CD8-positive, alpha-beta memory T cell (primary cell): ENCODE results near the gene SNX8. TPM values are rescaled to one million over a fixed set of nuclear protein-coding genes. Genes with fewer than 3 reads are reported as not detected.

Source experiments
- CTCF ChIA-PET: fragments of 350-600 bp; sonication (Branson Sonifier 250); formaldehyde crosslinking; loops from one replicate; lab custom pipeline; 2021; ENCODE audit warnings: antibody characterized with exemption; lab: Charles Lee
- POLR2A ChIA-PET: fragments of 350-600 bp; sonication (Branson Sonifier 250); formaldehyde crosslinking; loops from one replicate; lab custom pipeline; 2021; ENCODE audit warnings: antibody characterized with exemption; lab: Charles Lee
- DNase-seq, 5 donors: peaks; one replicate each; pipeline versions ENCODE4 v3.0.0 to v3.0.0-alpha.2; 2020 to 2022; ENCODE audit warnings: mixed read lengths in 1 of 5
- H3K27ac ChIP-seq: one replicate; pipeline ENCODE4 v1.7.0; 2013; ENCODE audit warnings: low read depth, mild to moderate bottlenecking, low read length, moderate library complexity
- H3K27me3 ChIP-seq: 2 replicates; pipeline ENCODE4 v1.7.0; 2013; ENCODE audit warnings: low read length, mild to moderate bottlenecking; ENCODE audit not compliant: insufficient read depth, poor library complexity, severe bottlenecking
- H3K36me3 ChIP-seq: 2 replicates; pipeline ENCODE4 v1.7.0; 2013; ENCODE audit warnings: mild to moderate bottlenecking, low read length, moderate library complexity; ENCODE audit not compliant: insufficient read depth
- H3K4me1 ChIP-seq: 2 replicates; pipeline ENCODE4 v1.7.0; 2013; ENCODE audit warnings: mild to moderate bottlenecking, low read length, moderate library complexity; ENCODE audit not compliant: insufficient read depth
- H3K4me3 ChIP-seq: 2 replicates; pipeline ENCODE4 v1.7.0; 2013; ENCODE audit warnings: mild to moderate bottlenecking, low read length
- H3K9me3 ChIP-seq: 2 replicates; pipeline ENCODE4 v1.7.0; 2013; ENCODE audit warnings: mild to moderate bottlenecking, low read length
- H3K27ac Mint-ChIP-seq, 8 donors: one replicate each; pipeline ENCODE4 v1.8.0; 2020 to 2021; ENCODE audit warnings: mixed read lengths in 8 of 8, mild to moderate bottlenecking in 6 of 8, inconsistent platforms in 3 of 8, moderate library complexity in 3 of 8
- H3K27me3 Mint-ChIP-seq, 2 donors: one replicate each; pipeline ENCODE4 v1.8.0; 2020 to 2021; ENCODE audit warnings: mixed read lengths in 2 of 2, mild to moderate bottlenecking in 1 of 2, moderate library complexity in 1 of 2
- H3K36me3 Mint-ChIP-seq, 3 donors: one replicate each; pipeline ENCODE4 v1.8.0; 2020 to 2021; ENCODE audit warnings: mixed read lengths in 3 of 3, inconsistent platforms in 1 of 3, mild to moderate bottlenecking in 1 of 3
- H3K4me1 Mint-ChIP-seq, 3 donors: one replicate each; pipeline ENCODE4 v1.8.0; 2020 to 2021; ENCODE audit warnings: mixed read lengths in 3 of 3, inconsistent platforms in 1 of 3, mild to moderate bottlenecking in 1 of 3
- H3K4me3 Mint-ChIP-seq, 7 donors: one replicate each; pipeline ENCODE4 v1.8.0; 2020 to 2021; ENCODE audit warnings: mixed read lengths in 7 of 7, mild to moderate bottlenecking in 6 of 7, moderate library complexity in 4 of 7, inconsistent platforms in 2 of 7
- H3K9me3 Mint-ChIP-seq, 5 donors: one replicate each; pipeline ENCODE4 v1.8.0; 2020 to 2022; ENCODE audit warnings: mixed read lengths in 5 of 5, mild to moderate bottlenecking in 3 of 5, moderate library complexity in 2 of 5, inconsistent platforms in 1 of 5
- polyA plus RNA-seq: library from polyadenylated mRNA; unstranded; fragments of 300-500 nt; fragmentation: Illumina TruSeq; gene quantifications from one replicate; pipeline ENCODE4 v1.2.3, GENCODE V29; 2021
- total RNA-seq, 2 experiments: library from RNA; stranded (reverse); gene quantifications; one replicate each; pipeline ENCODE4 v1.2.3, GENCODE V29; 2021

The SNX8 gene
- total and polyA plus RNA-seq, 3 experiments from 2014 or later: 6.5 to 42.3 (median 40.3) TPM

- H3K27me3 ChIP-seq: no peaks in the 10 kb centered on the region
- Mint-ChIP-seq H3K4me3 (no peak overlapping the region), H3K27ac (peak overlapping the region in 1 of 8 donors; percentile 77), H3K4me1 (no peaks in the 10 kb centered on the region), H3K9me3 (no peaks in the 10 kb centered on the region), H3K36me3 (peaks cover 12 to 67% (median 22%) of the 10 kb centered on the region in 3 donors), H3K27me3 (no peaks in the 10 kb centered on the region)
- CTCF ChIA-PET: no interaction called here
- no peak overlapping the region for H3K4me3 ChIP-seq
- no peaks in the 10 kb centered on the region for H3K4me1 ChIP-seq
- no peak overlapping the region for H3K27ac ChIP-seq
- no peaks in the 10 kb centered on the region for H3K9me3 ChIP-seq
- DNase-seq: peak in 1 of 5 donors; percentile 26
- H3K36me3 ChIP-seq: no peaks in the 10 kb centered on the region
- POLR2A ChIA-PET: no interaction called here
Measured at GRCh38 chr7:2208712-2209111, 105.5 kb downstream of the SNX8 start.

GRCh38 chr7:2205036-2205780, 109.0 kb downstream of the SNX8 start:
- POLR2A ChIA-PET: no interaction called here
- Histone ChIP-seq H3K4me3 (no peak overlapping the region), H3K9me3 (no peaks in the 10 kb centered on the region), H3K27me3 (no peaks in the 10 kb centered on the region), H3K27ac (no peak overlapping the region), H3K36me3 (no peaks in the 10 kb centered on the region), H3K4me1 (no peaks in the 10 kb centered on the region)
- CTCF ChIA-PET: no interaction called here
- no peak overlapping the region for H3K4me3 Mint-ChIP-seq
- H3K27ac Mint-ChIP-seq: peak overlapping the region in 2 of 8 donors; percentile 20 to 48
- no peaks in the 10 kb centered on the region for H3K27me3 Mint-ChIP-seq
- no peaks in the 10 kb centered on the region for H3K9me3 Mint-ChIP-seq
- peak in 1 of 5 donors; percentile 26 for DNase-seq
- H3K36me3 Mint-ChIP-seq: peaks cover 5 to 50% (median 16%) of the 10 kb centered on the region in 3 donors
- no peaks in the 10 kb centered on the region for H3K4me1 Mint-ChIP-seq

- CTCF ChIA-PET: no interaction called here
- Mint-ChIP-seq H3K36me3 (peaks cover 5 to 57% (median 17%) of the 10 kb centered on the region in 3 donors), H3K4me3 (no peak overlapping the region), H3K27ac (peak overlapping the region in 1 of 8 donors; percentile 79), H3K9me3 (no peaks in the 10 kb centered on the region), H3K27me3 (no peaks in the 10 kb centered on the region), H3K4me1 (no peaks in the 10 kb centered on the region)
- Histone ChIP-seq H3K27me3 (no peaks in the 10 kb centered on the region), H3K36me3 (no peaks in the 10 kb centered on the region), H3K9me3 (no peaks in the 10 kb centered on the region), H3K4me3 (no peak overlapping the region), H3K27ac (no peak overlapping the region), H3K4me1 (no peaks in the 10 kb centered on the region)
- POLR2A ChIA-PET: no interaction called here
- no peak for DNase-seq
Measured at GRCh38 chr7:2204446-2204845, 109.8 kb downstream of the SNX8 start.

- CTCF ChIA-PET: no interaction called here
- H3K27ac Mint-ChIP-seq: no peak overlapping the region
Measured at GRCh38 chr7:2203766-2204300, 110.4 kb downstream of the SNX8 start.

GRCh38 chr7:2202901-2203765, 111.1 kb downstream of the SNX8 start:
- Mint-ChIP-seq H3K36me3 (peaks cover 0 to 52% (median 12%) of the 10 kb centered on the region in 3 donors), H3K9me3 (no peaks in the 10 kb centered on the region)
- DNase-seq: no peak

More at GRCh38 chr7:2203766-2204300, 110.4 kb downstream of the SNX8 start:
- Histone ChIP-seq H3K36me3 (no peaks in the 10 kb centered on the region), H3K27me3 (no peaks in the 10 kb centered on the region), H3K4me3 (no peak overlapping the region), H3K27ac (no peak overlapping the region), H3K4me1 (no peaks in the 10 kb centered on the region), H3K9me3 (no peaks in the 10 kb centered on the region)
- no peak for DNase-seq
- H3K4me3 Mint-ChIP-seq: no peak overlapping the region
- no peaks in the 10 kb centered on the region for H3K27me3 Mint-ChIP-seq
- POLR2A ChIA-PET: interaction anchor here (0.5 kb wide), 1 partner anchor 620 kb away, joined by 5 read pairs; no protein-coding TSS in a partner anchor
- H3K36me3 Mint-ChIP-seq: peaks cover 3 to 59% (median 16%) of the 10 kb centered on the region in 3 donors
- no peaks in the 10 kb centered on the region for H3K9me3 Mint-ChIP-seq
- no peaks in the 10 kb centered on the region for H3K4me1 Mint-ChIP-seq

GRCh38 chr7:2202361-2202761, 111.9 kb downstream of the SNX8 start:
- no peak overlapping the region for H3K4me3 ChIP-seq
- CTCF ChIA-PET: no interaction called here
- Mint-ChIP-seq H3K9me3 (no peaks in the 10 kb centered on the region), H3K36me3 (peaks cover 0 to 48% (median 13%) of the 10 kb centered on the region in 3 donors), H3K27me3 (no peaks in the 10 kb centered on the region), H3K4me1 (peaks cover 0 to 3% (median 0%) of the 10 kb centered on the region in 3 donors), H3K27ac (no peak overlapping the region), H3K4me3 (no peak overlapping the region)
- POLR2A ChIA-PET: no interaction called here
- no peaks in the 10 kb centered on the region for H3K36me3 ChIP-seq
- no peaks in the 10 kb centered on the region for H3K27me3 ChIP-seq
- no peak for DNase-seq
- H3K4me1 ChIP-seq: no peaks in the 10 kb centered on the region
- no peaks in the 10 kb centered on the region for H3K9me3 ChIP-seq
- H3K27ac ChIP-seq: no peak overlapping the region

More at GRCh38 chr7:2202901-2203765, 111.1 kb downstream of the SNX8 start:
- H3K4me3 Mint-ChIP-seq: no peak overlapping the region
- no peaks in the 10 kb centered on the region for H3K4me1 Mint-ChIP-seq
- ChIA-PET CTCF (no interaction called here), POLR2A (no interaction called here)
- Histone ChIP-seq H3K9me3 (no peaks in the 10 kb centered on the region), H3K4me3 (no peak overlapping the region), H3K27ac (no peak overlapping the region), H3K27me3 (no peaks in the 10 kb centered on the region), H3K4me1 (no peaks in the 10 kb centered on the region), H3K36me3 (no peaks in the 10 kb centered on the region)
- H3K27ac Mint-ChIP-seq: peak overlapping the region in 1 of 8 donors; percentile 14
- no peaks in the 10 kb centered on the region for H3K27me3 Mint-ChIP-seq
